ENCODE measurements around the gene ADCY2.

ADCY2 gene

GRCh38 chr5:7851617-7852289 is 455.8 kb downstream of the ADCY2 start:
- no peak for DNase-seq (ENCODE audit: low read depth)
- H3K4me3 ChIP-seq (ENCODE audit: low read length) = no peak overlapping the region
- TF ChIP-seq CTCF (conservative IDR thresholded peaks at IDR 0.05; ENCODE audit: low read length) = no peak

- TF ChIP-seq CTCF (conservative IDR thresholded peaks at IDR 0.05; ENCODE audit: low read length) = no peak
- DNase-seq (ENCODE audit: low read depth) = no peak
- H3K4me3 ChIP-seq (ENCODE audit: low read length) = no peak overlapping the region
These were observed 456.6 kb downstream of the ADCY2 start for GRCh38 chr5:7852542-7852941.

GRCh38 chr5:7852988-7853387 is 457.1 kb downstream of the ADCY2 start:
- DNase-seq (ENCODE audit: low read depth) = no peak
- no peak for TF ChIP-seq CTCF (conservative IDR thresholded peaks at IDR 0.05; ENCODE audit: low read length)
- H3K4me3 ChIP-seq (ENCODE audit: low read length) = no peak overlapping the region

GRCh38 chr5:7855611-7856010 is 459.7 kb downstream of the ADCY2 start:
- no peak for TF ChIP-seq CTCF (conservative IDR thresholded peaks at IDR 0.05; ENCODE audit: low read length)
- H3K4me3 ChIP-seq (ENCODE audit: low read length) = no peak overlapping the region
- DNase-seq (ENCODE audit: low read depth) = no peak

- peak; percentile 54 for TF ChIP-seq CTCF (conservative IDR thresholded peaks at IDR 0.05; ENCODE audit: low read length)
- peak; percentile 28 for DNase-seq (ENCODE audit: low read depth)
These were observed 460.9 kb downstream of the ADCY2 start for GRCh38 chr5:7856855-7857254.

GRCh38 chr5:7857361-7857760 is 461.4 kb downstream of the ADCY2 start:
- H3K4me3 ChIP-seq (ENCODE audit: low read length) = no peak overlapping the region
- DNase-seq (ENCODE audit: low read depth) = no peak
- TF ChIP-seq CTCF (conservative IDR thresholded peaks at IDR 0.05; ENCODE audit: low read length) = no peak

More at GRCh38 chr5:7856855-7857254, 460.9 kb downstream of the ADCY2 start:
- no peak overlapping the region for H3K4me3 ChIP-seq (ENCODE audit: low read length)

GRCh38 chr5:7857926-7858632 is 462.1 kb downstream of the ADCY2 start:
- no peak for DNase-seq (ENCODE audit: low read depth)
- no peak for TF ChIP-seq CTCF (conservative IDR thresholded peaks at IDR 0.05; ENCODE audit: low read length)
- no peak overlapping the region for H3K4me3 ChIP-seq (ENCODE audit: low read length)
